Osteoblast (primary cell): ENCODE data around the gene RLN1. TPM values are rescaled to one million over a fixed set of nuclear protein-coding genes. Genes with fewer than 3 reads are reported as not detected.

ENCODE experiments used
- DNase-seq: peaks from one replicate; pipeline ENCODE4 v3.0.0; 2011; ENCODE audit warnings: low spot score, mixed read lengths; ENCODE audit not compliant: insufficient read length; ENCODE audit errors: missing footprints
- H2AFZ ChIP-seq: 2 replicates; pipeline ENCODE4 v1.6.0; 2011; ENCODE audit warnings: mild to moderate bottlenecking, low read length
- H3K27ac ChIP-seq: 2 replicates; pipeline ENCODE4 v1.5.1; 2011; ENCODE audit warnings: mild to moderate bottlenecking, low read depth, low read length, moderate library complexity
- H3K27me3 ChIP-seq: 2 replicates; pipeline ENCODE4 v1.6.0; 2012; ENCODE audit warnings: mild to moderate bottlenecking, control low read depth, inconsistent platforms, low read length, moderate library complexity; ENCODE audit not compliant: insufficient read depth
- H3K36me3 ChIP-seq: 2 replicates; pipeline ENCODE4 v1.5.1; 2011; ENCODE audit warnings: mild to moderate bottlenecking, low read length, control low read depth, moderate library complexity; ENCODE audit not compliant: insufficient read depth
- H3K4me1 ChIP-seq: 2 replicates; pipeline ENCODE4 v1.5.1; 2011; ENCODE audit warnings: mild to moderate bottlenecking, low read length, control low read depth, moderate library complexity; ENCODE audit not compliant: insufficient read depth
- H3K4me2 ChIP-seq: 2 replicates; pipeline ENCODE4 v1.6.0; 2011; ENCODE audit warnings: mild to moderate bottlenecking, low read length; ENCODE audit not compliant: insufficient read depth
- H3K4me3 ChIP-seq: fragments of 200-600 bp; sonication (generic); 3 replicates; pipeline ENCODE4 v1.5.1; 2012; ENCODE audit warnings: mild to moderate bottlenecking, low read length, inconsistent platforms; ENCODE audit not compliant: insufficient read depth
- H3K79me2 ChIP-seq: 2 replicates; pipeline ENCODE4 v1.6.0; 2012; ENCODE audit warnings: mild to moderate bottlenecking, low read length, control low read depth, inconsistent platforms; ENCODE audit not compliant: insufficient read depth
- H3K9me3 ChIP-seq: 2 replicates; pipeline ENCODE4 v1.5.1; 2011; ENCODE audit warnings: low read depth, low read length, control low read depth
- H4K20me1 ChIP-seq: 2 replicates; pipeline ENCODE4 v1.6.0; 2012; ENCODE audit warnings: mild to moderate bottlenecking, low read length, control low read depth; ENCODE audit not compliant: insufficient read depth
- total RNA-seq: library from RNA; depleted of rRNA; stranded (reverse); fragments of >200 nt; gene quantifications from 2 replicates; pipeline ENCODE4 v1.2.3, GENCODE V29; 2012
- TF ChIP-seq, protein P1 (sequence below): IDR thresholded peaks from 2 replicates; pipeline ENCODE4 v1.5.1; 2011; ENCODE audit warnings: mild to moderate bottlenecking, low read depth, low read length, moderate library complexity; ENCODE audit errors: extremely low read depth

The RLN1 gene
- total RNA-seq, 1 donor = not detected

DNA sequence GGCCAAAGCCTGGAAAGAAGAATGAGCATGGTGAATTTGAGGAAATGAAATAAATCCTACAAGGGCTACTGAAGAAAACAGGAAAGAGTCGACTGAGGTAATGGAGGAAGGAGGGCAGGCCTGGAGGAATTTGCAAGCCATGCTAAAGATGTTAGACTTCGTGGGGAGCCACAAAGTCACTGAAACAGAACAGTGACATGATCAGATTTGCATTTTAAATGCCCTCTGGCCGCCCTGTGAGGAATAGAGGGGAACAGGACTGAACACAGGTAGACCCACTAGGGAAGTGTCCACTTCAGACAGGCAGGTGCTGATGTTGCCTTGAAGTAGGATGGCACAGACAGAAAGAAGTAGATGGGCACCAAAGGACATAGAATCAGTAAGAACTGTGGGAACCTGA is 42.8 kb upstream of the RLN1 start:
- DNase-seq = no peak
- no peak overlapping the region for H2AFZ ChIP-seq
- H3K36me3 ChIP-seq = no peaks in the 10 kb centered on the region
- H3K9me3 ChIP-seq = no peaks in the 10 kb centered on the region
- no peaks in the 10 kb centered on the region for H4K20me1 ChIP-seq
- no peak overlapping the region for H3K27ac ChIP-seq
- TF ChIP-seq, protein P1, sequence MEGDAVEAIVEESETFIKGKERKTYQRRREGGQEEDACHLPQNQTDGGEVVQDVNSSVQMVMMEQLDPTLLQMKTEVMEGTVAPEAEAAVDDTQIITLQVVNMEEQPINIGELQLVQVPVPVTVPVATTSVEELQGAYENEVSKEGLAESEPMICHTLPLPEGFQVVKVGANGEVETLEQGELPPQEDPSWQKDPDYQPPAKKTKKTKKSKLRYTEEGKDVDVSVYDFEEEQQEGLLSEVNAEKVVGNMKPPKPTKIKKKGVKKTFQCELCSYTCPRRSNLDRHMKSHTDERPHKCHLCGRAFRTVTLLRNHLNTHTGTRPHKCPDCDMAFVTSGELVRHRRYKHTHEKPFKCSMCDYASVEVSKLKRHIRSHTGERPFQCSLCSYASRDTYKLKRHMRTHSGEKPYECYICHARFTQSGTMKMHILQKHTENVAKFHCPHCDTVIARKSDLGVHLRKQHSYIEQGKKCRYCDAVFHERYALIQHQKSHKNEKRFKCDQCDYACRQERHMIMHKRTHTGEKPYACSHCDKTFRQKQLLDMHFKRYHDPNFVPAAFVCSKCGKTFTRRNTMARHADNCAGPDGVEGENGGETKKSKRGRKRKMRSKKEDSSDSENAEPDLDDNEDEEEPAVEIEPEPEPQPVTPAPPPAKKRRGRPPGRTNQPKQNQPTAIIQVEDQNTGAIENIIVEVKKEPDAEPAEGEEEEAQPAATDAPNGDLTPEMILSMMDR = no peak
- no peaks in the 10 kb centered on the region for H3K27me3 ChIP-seq
- no peaks in the 10 kb centered on the region for H3K79me2 ChIP-seq
- no peaks in the 10 kb centered on the region for H3K4me1 ChIP-seq
- no peak overlapping the region for H3K4me3 ChIP-seq
- no peak overlapping the region for H3K4me2 ChIP-seq

DNA sequence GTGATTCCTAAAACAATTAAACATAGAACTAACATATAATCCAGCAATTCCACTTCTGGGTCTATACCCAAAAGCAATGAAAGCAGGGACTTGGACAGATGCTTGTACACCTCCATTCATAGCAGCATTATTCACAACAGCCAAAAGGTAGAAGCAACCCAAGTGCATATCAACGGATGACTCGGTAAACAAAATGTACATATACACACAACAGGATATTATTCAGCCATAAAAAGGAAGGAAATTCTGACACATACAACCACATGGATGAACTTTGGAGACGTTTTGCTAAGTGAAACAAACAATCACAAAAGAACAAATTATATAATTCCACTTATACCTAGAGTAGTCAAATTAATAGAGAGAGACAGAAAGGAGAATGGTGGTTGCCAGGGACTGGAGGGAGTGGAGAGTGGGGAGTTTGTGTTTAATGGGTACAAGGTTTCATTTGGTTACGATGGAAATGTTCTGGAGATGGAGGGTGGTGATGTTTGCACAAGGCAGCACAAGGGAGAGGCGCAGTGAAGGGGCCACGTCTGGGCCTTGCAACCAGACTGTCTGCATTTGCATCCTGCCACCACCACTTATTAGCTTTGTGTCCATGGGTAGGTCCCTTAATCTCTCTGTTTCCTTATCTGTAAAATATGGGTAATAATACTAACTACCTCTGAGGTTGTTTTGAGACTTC is 36.3 kb upstream of the RLN1 start:
- Histone ChIP-seq H3K4me2 (no peak overlapping the region), H4K20me1 (no peaks in the 10 kb centered on the region), H3K9me3 (no peaks in the 10 kb centered on the region), H3K27me3 (no peaks in the 10 kb centered on the region), H3K4me1 (no peaks in the 10 kb centered on the region), H3K79me2 (no peaks in the 10 kb centered on the region), H3K27ac (no peak overlapping the region), H2AFZ (no peak overlapping the region), H3K4me3 (no peak overlapping the region), H3K36me3 (no peaks in the 10 kb centered on the region)
- TF ChIP-seq, protein P1 = no peak
- no peak for DNase-seq

DNA sequence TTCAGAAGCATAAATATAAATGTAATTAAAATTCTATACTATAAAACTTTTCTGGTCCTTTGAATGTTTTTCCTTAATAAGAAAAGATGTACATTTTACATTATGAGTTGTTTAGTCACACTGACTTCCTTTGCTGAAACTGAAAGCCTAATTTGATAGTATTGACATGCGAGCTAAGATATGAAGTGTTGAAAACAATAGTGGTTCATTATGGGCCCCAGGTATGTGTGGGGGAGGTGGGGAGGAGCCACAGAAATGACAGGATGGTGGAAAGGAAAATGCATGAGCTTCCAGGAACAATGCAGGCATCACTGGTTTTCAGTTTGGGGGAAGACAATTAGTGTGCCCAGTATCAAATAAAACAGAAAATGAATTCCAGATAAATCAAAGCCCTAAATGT is 35.4 kb upstream of the RLN1 start:
- Histone ChIP-seq H3K4me2 (no peak overlapping the region), H3K4me1 (no peaks in the 10 kb centered on the region), H3K9me3 (no peaks in the 10 kb centered on the region), H4K20me1 (no peaks in the 10 kb centered on the region), H3K4me3 (no peak overlapping the region), H3K36me3 (no peaks in the 10 kb centered on the region), H2AFZ (no peak overlapping the region), H3K27ac (no peak overlapping the region), H3K79me2 (no peaks in the 10 kb centered on the region), H3K27me3 (no peaks in the 10 kb centered on the region)
- TF ChIP-seq, protein P1 = no peak
- DNase-seq = no peak

DNA sequence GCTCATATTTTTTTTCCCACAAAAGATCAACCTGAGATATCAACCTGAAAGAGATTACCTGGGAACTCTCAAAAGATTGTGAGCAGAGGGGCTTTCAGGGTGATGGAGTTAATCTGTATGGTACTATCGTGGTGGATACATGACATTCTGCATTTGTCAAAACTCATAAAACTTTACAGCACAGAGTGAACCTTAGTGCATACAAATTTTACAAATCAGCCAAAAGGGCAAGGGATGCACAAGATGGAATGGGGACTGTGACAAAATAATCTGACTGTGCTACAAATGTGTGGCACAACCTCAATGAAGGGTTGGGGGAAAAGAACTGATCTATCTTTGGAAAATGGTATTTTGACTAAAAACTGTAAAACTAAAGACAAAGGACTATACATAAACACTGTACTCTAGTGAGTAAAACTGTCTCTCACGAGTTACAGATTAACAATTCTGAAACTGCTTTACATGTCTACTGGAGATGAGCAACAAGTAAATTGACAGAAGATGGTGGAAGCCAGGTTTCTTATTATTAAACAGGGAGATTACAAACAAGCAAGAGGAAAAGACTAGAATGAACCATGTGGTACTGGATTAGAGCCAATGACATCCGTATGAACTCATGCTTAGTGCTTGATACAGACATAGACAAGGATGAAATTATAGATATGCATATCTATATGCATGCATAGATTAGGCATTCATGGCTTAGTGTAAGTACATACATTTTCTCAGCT is 24.8 kb upstream of the RLN1 start:
- no peak overlapping the region for H3K27ac ChIP-seq
- H2AFZ ChIP-seq = no peak overlapping the region
- H3K4me3 ChIP-seq = no peak overlapping the region
- TF ChIP-seq, protein P1 = no peak
- H3K4me2 ChIP-seq = no peak overlapping the region
- H3K79me2 ChIP-seq = no peaks in the 10 kb centered on the region
- DNase-seq = no peak
- H3K9me3 ChIP-seq = no peaks in the 10 kb centered on the region
- H4K20me1 ChIP-seq = peaks cover 3% of the 10 kb centered on the region
- H3K4me1 ChIP-seq = no peaks in the 10 kb centered on the region
- H3K36me3 ChIP-seq = no peaks in the 10 kb centered on the region
- H3K27me3 ChIP-seq = no peaks in the 10 kb centered on the region
